Endothelial cell of umbilical vein (primary cell): ENCODE results near the gene PSKH1. TPM values are rescaled to one million over a fixed set of nuclear protein-coding genes. Genes with fewer than 3 reads are reported as not detected.

Experiments used
- BruUV-seq: library from RNA; stranded (reverse); fragments of 400-500 nt; replicated peaks from 2 replicates; lab custom pipeline; 2021; lab: Mats Ljungman, UMichigan
- CTCF ChIA-PET: fragments of 300-600, 350-600 bp; sonication (Branson Sonifier 250); formaldehyde crosslinking; loops from one replicate; lab custom pipeline; 2021; ENCODE audit warnings: antibody characterized with exemption, inconsistent platforms; lab: Charles Lee
- POLR2A ChIA-PET: fragments of 300-600, 350-600 bp; sonication (Branson Sonifier 250); formaldehyde crosslinking; loops from one replicate; lab custom pipeline; 2021; ENCODE audit warnings: antibody characterized with exemption, inconsistent platforms; lab: Charles Lee
- DNase-seq: peaks from one replicate; pipeline ENCODE4 v3.0.0-alpha.2; 2011; ENCODE audit warnings: low read depth, low spot score
- FAIRE-seq: peaks from 2 replicates; lab custom pipeline; 2011; peaks lifted over from hg19 to GRCh38; lab: Jason Lieb, UNC
- H2AFZ ChIP-seq: 2 replicates; pipeline ENCODE4 v1.6.0; 2012; ENCODE audit warnings: low read depth, low read length, control low read depth, inconsistent platforms
- H3K27ac ChIP-seq: 2 replicates; pipeline ENCODE4 v1.5.1; 2011; ENCODE audit warnings: low read depth, mild to moderate bottlenecking, control low read depth, low read length, moderate library complexity; ENCODE audit not compliant: insufficient read depth
- H3K27me3 ChIP-seq, 2 experiments: 2 replicates each; pipeline versions ENCODE4 v1.6.0 to v1.6.1; 2011; ENCODE audit warnings: low read length in 2 of 2, mixed read lengths in 1 of 2; ENCODE audit not compliant: control insufficient read depth in 2 of 2, insufficient read depth in 2 of 2
- H3K36me3 ChIP-seq, 2 experiments: 2 replicates in 1 of 2; 3 replicates in 1 of 2; pipeline ENCODE4 v1.5.1; 2011; ENCODE audit warnings: low read length in 2 of 2, mild to moderate bottlenecking in 1 of 2, moderate library complexity in 1 of 2; ENCODE audit not compliant: control insufficient read depth in 2 of 2, insufficient read depth in 2 of 2; ENCODE audit errors: extremely low read depth in 1 of 2
- H3K4me1 ChIP-seq: 3 replicates; pipeline ENCODE4 v1.5.1; 2011; ENCODE audit warnings: mild to moderate bottlenecking, low read length; ENCODE audit not compliant: control insufficient read depth, insufficient read depth; ENCODE audit errors: extremely low read depth
- H3K4me2 ChIP-seq: 2 replicates; pipeline ENCODE4 v1.6.1; 2011; ENCODE audit warnings: low read length, control low read depth, mixed read lengths; ENCODE audit not compliant: insufficient read depth
- H3K4me3 ChIP-seq, 3 experiments: fragments of 200-600 bp in 1 of 3; sonication (generic), shearing (Covaris generic) in 1 of 3; replicated peaks in 1 of 3; 2 replicates each; pipeline ENCODE4 v1.5.1; 2011 to 2016; ENCODE audit warnings: control low read depth in 3 of 3, low read length in 3 of 3, mild to moderate bottlenecking in 2 of 3, inconsistent platforms in 1 of 3, low read depth in 1 of 3, moderate library complexity in 1 of 3; ENCODE audit not compliant: insufficient read depth in 1 of 3
- H3K79me2 ChIP-seq: 2 replicates; pipeline ENCODE4 v1.6.0; 2012; ENCODE audit warnings: low read length, inconsistent platforms; ENCODE audit not compliant: control insufficient read depth, insufficient read depth
- H3K9ac ChIP-seq: replicated peaks from 2 replicates; pipeline ENCODE3; 2011; ENCODE audit warnings: low read length, control low read depth; ENCODE audit not compliant: insufficient read depth; ENCODE audit errors: extremely low read depth
- H3K9me1 ChIP-seq: replicated peaks from 3 replicates; pipeline ENCODE4 v1.6.0; 2011; ENCODE audit warnings: mild to moderate bottlenecking, low read length; ENCODE audit not compliant: control insufficient read depth, insufficient read depth; ENCODE audit errors: extremely low read depth
- H3K9me3 ChIP-seq: replicated peaks from 2 replicates; pipeline ENCODE4 v1.5.1; 2012; ENCODE audit warnings: low read length, inconsistent platforms; ENCODE audit not compliant: control insufficient read depth, insufficient read depth
- H4K20me1 ChIP-seq: replicated peaks from 2 replicates; pipeline ENCODE3; 2011; ENCODE audit warnings: mild to moderate bottlenecking, low read length; ENCODE audit not compliant: control insufficient read depth, insufficient read depth; ENCODE audit errors: extremely low read depth
- EZH2 ChIP-seq: IDR thresholded peaks from 2 replicates; pipeline ENCODE4 v1.6.1; 2012; ENCODE audit warnings: borderline replicate concordance, low read depth, mild to moderate bottlenecking, moderate library complexity, low read length, inconsistent platforms; ENCODE audit not compliant: severe bottlenecking
- FOS ChIP-seq: IDR thresholded peaks from 2 replicates; pipeline ENCODE4 v1.6.1; 2011; ENCODE audit warnings: mild to moderate bottlenecking, low read length, moderate library complexity, borderline replicate concordance; ENCODE audit not compliant: insufficient read depth
- GATA2 ChIP-seq: IDR thresholded peaks from 2 replicates; pipeline ENCODE4 v1.7.0; 2011; ENCODE audit warnings: low read depth, mild to moderate bottlenecking, moderate library complexity, mixed read lengths, low read length; ENCODE audit not compliant: insufficient read length, insufficient read depth
- JUN ChIP-seq: IDR thresholded peaks from 2 replicates; pipeline ENCODE4 v1.6.1; 2011; ENCODE audit warnings: borderline replicate concordance, low read depth; ENCODE audit not compliant: insufficient read length, insufficient read depth
- MYC ChIP-seq: IDR thresholded peaks from one replicate; pipeline ENCODE4 v1.6.1; 2011; ENCODE audit warnings: mild to moderate bottlenecking, low read depth, low read length
- POLR2A ChIP-seq: IDR thresholded peaks from 2 replicates; pipeline ENCODE4 v1.6.1; 2012; ENCODE audit warnings: low read depth, mild to moderate bottlenecking, control low read depth, low read length
- POLR2AphosphoS5 ChIP-seq: IDR thresholded peaks from 2 replicates; pipeline ENCODE4 v1.6.1; 2012; ENCODE audit warnings: low read depth, mild to moderate bottlenecking, control low read depth, low read length, moderate library complexity; ENCODE audit not compliant: insufficient read depth
- dilution Hi-C: fragments of 300-500 bp; cut with MboI; formaldehyde crosslinking; loops from one replicate; pipeline ENCODE4 v1.15.0; 2019; ENCODE audit warnings: low sequenced_read_pairs; ENCODE audit not compliant: extremely low pct_ligation_motif_present
- intact Hi-C: fragments of 100-400 bp; cut with micrococcal nuclease; formaldehyde crosslinking; loops from one replicate; pipeline ENCODE4 v1.10.0; 2022
- polyA plus RNA-seq, 4 experiments: library from polyadenylated mRNA; depleted of rRNA in 3 of 4; stranded (reverse) in 3 of 4; unstranded in 1 of 4; fragments of >200 nt; gene quantifications; 2 replicates each; pipeline versions ENCODE4 v1.2.1 to v1.2.3, GENCODE V29; 2011 to 2012; ENCODE audit warnings: missing spikeins in 1 of 4
- total RNA-seq: library from RNA; stranded (reverse); gene quantifications from 2 replicates; pipeline ENCODE4 v1.2.3, GENCODE V29; 2021
- TF ChIP-seq, protein P1 (sequence below), 2 donors: IDR thresholded peaks; 1 replicate in 1 of 2; 2 replicates in 1 of 2; pipeline ENCODE4 v1.5.1; 2011; ENCODE audit warnings: low read length in 2 of 2, mild to moderate bottlenecking in 2 of 2, moderate library complexity in 2 of 2, control low read depth in 1 of 2, inconsistent platforms in 1 of 2, low read depth in 1 of 2; ENCODE audit not compliant: insufficient read depth in 1 of 2; ENCODE audit errors: extremely low read depth in 1 of 2
- TF ChIP-seq, protein P2 (sequence below): IDR thresholded peaks from 2 replicates; pipeline ENCODE4 v1.6.1; 2011; ENCODE audit not compliant: insufficient read depth, insufficient read length

Gene PSKH1
- total and polyA plus RNA-seq, 2 donors (not counting 3 experiments of a cell fraction or from before 2014, with no cell fraction given): 25.9 to 42.6 TPM

DNA sequence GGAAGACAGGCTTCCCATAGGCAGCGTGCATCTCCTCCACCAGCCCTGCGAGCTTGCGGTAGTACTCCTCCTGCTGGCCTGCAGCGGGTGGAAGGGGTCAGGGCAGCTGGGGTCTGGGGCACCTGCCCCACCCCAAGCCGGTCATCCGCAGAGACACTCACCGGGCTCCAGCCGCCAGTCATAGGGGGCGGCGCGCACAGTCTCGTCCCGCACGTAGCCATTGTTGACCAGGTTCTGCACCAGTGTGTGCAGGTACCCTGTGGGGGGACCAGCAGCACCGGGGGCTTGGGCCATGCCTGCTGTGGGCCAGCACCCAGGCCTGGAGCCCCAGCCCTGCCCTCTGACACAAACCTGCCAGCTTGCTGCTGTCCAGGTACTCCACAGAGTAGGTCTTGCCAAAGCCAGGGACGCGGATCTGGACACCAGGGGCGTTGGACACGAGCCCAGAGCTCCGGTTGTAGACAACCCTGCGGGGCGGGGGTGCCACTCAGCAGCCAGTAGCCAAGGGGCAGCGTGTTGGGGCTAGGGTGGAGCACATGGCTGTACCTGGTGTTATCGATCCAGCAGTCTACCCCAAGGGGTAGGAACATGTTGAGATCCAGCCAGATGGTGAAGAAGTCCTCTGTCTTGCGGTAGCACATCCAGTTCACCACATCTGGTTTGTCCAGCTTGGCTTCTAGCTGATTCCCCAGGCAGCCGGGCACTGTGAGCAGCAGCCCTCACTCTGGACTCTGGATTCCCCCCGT lies 49.6 kb downstream of the PSKH1 start:
- no peaks in the 10 kb centered on the region for H3K27me3 ChIP-seq
- H3K27ac ChIP-seq: no peak overlapping the region
- FAIRE-seq: no peak
- no peak overlapping the region for H2AFZ ChIP-seq
- H3K9me1 ChIP-seq: no peaks in the 10 kb centered on the region
- ChIA-PET POLR2A (no interaction called here), CTCF (interaction anchor here (0.6 to 3.1 kb wide), 12 partner anchors 10 to 390 kb away, joined by 3 to 27 read pairs (median 4); partner anchors contain the start of gene ACD)
- TF ChIP-seq EZH2 (no peak), FOS (no peak), JUN (no peak), POLR2AphosphoS5 (no peak), POLR2A (no peak), MYC (no peak), GATA2 (no peak)
- TF ChIP-seq, protein P1, sequence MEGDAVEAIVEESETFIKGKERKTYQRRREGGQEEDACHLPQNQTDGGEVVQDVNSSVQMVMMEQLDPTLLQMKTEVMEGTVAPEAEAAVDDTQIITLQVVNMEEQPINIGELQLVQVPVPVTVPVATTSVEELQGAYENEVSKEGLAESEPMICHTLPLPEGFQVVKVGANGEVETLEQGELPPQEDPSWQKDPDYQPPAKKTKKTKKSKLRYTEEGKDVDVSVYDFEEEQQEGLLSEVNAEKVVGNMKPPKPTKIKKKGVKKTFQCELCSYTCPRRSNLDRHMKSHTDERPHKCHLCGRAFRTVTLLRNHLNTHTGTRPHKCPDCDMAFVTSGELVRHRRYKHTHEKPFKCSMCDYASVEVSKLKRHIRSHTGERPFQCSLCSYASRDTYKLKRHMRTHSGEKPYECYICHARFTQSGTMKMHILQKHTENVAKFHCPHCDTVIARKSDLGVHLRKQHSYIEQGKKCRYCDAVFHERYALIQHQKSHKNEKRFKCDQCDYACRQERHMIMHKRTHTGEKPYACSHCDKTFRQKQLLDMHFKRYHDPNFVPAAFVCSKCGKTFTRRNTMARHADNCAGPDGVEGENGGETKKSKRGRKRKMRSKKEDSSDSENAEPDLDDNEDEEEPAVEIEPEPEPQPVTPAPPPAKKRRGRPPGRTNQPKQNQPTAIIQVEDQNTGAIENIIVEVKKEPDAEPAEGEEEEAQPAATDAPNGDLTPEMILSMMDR (IDR thresholded peaks at IDR 0.05; ENCODE audit: extremely low read depth in 1 of 2, insufficient read depth in 1 of 2, low read depth in 1 of 2, low read length in 2 of 2): no peak
- TF ChIP-seq, protein P2, sequence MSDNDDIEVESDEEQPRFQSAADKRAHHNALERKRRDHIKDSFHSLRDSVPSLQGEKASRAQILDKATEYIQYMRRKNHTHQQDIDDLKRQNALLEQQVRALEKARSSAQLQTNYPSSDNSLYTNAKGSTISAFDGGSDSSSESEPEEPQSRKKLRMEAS: no peak
- H3K4me3 ChIP-seq: no peak overlapping the region
- intact Hi-C loops: no loop called here
- H3K4me2 ChIP-seq: no peak overlapping the region
- no peak overlapping the region for H3K9ac ChIP-seq
- BruUV-seq: no TSS peak
- DNase-seq: no peak
- H4K20me1 ChIP-seq: no peaks in the 10 kb centered on the region
- dilution Hi-C loops: no loop called here
- peaks cover 24 to 61% of the 10 kb centered on the region in 2 experiments for H3K36me3 ChIP-seq
- no peaks in the 10 kb centered on the region for H3K9me3 ChIP-seq
- no peaks in the 10 kb centered on the region for H3K4me1 ChIP-seq
- H3K79me2 ChIP-seq: no peaks in the 10 kb centered on the region
